HG02763 (cell line): ENCODE results near the gene INSIG2.

Experiments used
- ATAC-seq: cut with Tn5 transposase; IDR thresholded peaks from one replicate; pipeline ENCODE4 v1.9.1; 2021; ENCODE audit warnings: mild to moderate bottlenecking, moderate library complexity; ENCODE audit not compliant: unreplicated experiment

Gene INSIG2

DNA sequence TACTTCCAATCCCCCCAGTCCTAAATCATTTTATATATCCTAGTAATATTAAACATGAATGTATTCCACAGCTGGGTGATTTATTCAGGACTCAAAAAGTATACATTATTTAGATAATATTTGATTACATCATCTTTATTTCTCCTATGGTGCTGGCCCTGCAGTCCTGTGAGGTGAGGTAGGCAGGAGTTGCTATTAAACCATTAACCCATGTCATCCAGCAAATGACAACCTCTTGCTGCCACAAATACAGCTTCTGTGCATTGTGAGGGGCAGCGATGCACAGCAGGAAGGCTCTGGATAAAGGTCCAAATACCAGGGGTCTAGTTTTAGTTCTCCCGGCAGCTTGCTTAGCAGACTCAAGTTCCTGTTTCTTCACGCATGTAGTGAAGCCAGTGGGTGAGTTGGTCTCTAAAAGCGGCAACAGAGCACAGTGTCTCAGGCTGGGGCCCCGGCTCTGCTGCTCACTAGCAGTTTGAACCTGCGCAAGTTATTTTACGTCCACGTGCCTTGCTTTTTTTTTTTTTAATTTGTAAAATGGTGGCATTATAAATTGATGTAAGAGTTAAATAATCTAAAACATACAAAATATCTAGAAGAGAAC is 36.1 kb downstream of the INSIG2 start:
- no peak for ATAC-seq

DNA sequence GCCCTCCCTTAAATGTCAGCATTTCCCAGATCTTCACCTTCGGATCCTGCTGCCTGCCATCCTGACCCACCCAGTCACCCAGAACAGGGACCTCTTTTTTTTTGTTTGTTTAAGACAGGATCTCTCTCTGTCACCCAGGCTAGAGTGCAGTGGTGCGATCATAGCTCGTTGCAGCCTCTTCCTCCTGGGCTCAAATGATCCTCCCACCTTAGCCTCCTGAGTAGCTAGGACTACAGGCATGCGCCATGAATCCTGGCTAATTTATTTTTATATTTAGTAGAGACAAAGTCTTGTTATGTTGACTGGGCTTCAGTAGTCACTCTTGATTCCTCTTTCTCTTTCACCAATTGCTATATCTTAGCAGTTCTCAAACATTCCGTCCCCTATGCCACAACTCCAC is 39.0 kb downstream of the INSIG2 start:
- no peak for ATAC-seq

DNA sequence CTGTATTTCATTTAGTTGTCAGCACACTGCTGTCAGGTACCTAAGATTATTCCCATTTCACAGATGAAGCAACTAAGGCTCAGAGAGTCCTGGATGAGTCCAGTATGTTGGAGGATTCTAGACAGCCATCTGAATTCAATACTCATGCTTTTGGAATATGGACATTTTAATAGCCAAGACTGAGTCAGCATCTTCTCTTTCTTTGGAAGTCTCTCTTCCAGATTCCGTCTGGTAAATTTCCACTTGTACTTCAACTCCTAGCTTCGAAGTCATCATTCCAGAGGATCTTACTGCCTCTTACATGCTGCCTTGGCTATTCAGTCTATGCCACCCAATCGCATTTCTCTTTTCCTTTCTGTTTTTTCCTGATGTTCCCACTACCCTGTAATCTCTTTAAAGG is 40.6 kb downstream of the INSIG2 start:
- ATAC-seq, result no peak

DNA sequence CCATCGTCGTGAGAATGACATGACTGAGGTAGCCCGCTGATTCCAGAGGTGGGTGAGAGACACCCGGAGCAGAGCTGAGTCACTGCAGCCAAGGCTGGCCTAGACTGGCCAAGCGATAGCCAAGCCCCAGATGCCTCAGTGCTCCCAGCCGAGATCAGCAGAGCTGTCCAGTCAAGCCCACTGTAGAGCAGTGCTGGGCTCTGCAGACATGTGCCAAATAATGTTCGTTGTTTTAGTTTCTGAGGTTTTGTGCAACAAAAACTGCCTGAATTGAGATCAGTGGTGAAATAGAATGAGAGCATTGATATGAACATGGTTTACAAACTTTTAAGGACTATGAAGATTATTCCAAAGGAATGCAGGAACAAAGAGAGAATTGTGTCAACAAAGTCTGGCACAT is 42.1 kb downstream of the INSIG2 start:
- ATAC-seq, result no peak

DNA sequence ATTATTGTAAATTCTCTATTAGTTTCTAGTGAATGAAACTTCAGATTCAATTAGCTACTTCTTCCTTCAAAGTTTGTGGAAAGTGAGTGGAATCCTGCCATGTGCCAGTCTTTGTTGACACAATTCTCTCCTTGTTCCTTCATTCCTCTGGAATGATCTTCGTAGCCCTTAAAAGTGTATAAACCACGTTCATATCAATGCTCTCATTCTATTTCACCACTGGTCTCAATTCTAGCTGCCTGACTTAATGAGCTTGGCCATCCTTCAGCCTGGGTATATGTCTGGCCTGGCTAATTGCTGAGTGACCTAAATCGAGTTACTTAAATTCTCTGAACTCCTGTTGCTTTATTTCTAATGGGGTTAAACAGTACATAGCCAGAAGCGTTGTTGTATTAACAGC is 43.5 kb downstream of the INSIG2 start:
- no peak for ATAC-seq

DNA sequence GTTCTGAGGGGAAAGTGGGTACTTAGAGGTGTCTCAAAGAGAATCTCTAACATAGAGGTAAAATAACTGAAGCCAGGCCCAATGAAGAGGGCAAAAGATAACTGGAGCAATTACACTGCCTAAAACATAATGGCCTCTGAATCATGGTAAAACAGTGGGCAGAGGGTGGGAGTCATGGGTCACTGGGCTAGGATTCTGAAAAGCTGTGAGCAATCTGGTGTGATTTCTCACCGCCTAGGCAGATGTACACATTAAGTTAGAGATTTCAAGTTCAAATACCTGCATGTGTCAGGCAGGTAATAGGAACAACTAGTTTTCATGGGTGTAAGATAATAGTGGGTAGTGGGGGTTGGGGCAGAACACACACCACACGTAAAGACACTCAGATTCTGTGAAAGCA is 45.6 kb downstream of the INSIG2 start:
- ATAC-seq, result no peak

DNA sequence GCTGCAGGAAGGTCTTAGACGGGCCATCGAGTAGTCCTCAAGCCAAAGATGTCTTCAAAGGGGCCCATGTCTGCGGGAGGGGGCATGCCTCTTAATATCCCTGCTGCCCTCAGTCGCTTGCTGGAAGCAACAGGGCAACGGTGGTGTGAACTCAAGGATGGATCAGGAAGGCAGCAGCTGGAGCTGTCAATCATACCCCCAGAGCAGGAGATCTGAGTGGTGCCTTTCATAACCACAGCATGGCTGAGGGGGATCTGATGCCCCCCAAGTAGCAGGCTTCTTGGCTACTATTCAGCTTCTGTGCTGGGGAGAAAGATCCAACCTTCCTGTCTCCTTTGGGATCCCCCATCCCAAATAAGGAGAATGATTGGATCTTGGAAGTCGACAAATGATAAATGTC is 46.4 kb downstream of the INSIG2 start:
- no peak for ATAC-seq

DNA sequence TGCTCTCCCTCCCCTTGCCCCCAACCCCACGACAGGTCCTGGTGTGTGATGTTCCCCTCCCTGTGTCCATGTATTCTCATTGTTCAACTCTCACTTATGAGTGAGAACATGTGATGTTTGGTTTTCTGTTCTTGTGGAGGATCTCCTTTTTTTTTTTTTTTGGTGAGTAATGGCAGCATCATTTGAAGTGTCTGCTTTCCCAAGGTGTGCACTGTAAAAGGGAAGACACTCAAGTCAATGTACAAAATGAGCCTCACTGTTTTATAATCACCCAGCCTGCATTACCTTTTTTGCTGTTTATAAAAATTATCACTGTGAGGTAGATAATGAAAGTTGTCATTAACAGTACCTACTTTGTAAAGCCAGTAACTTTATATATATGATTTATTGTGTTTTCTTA is 56.9 kb downstream of the INSIG2 start:
- no peak for ATAC-seq

GRCh38 chr2:118145806-118146205 is 57.5 kb downstream of the INSIG2 start:
- ATAC-seq, result no peak

DNA sequence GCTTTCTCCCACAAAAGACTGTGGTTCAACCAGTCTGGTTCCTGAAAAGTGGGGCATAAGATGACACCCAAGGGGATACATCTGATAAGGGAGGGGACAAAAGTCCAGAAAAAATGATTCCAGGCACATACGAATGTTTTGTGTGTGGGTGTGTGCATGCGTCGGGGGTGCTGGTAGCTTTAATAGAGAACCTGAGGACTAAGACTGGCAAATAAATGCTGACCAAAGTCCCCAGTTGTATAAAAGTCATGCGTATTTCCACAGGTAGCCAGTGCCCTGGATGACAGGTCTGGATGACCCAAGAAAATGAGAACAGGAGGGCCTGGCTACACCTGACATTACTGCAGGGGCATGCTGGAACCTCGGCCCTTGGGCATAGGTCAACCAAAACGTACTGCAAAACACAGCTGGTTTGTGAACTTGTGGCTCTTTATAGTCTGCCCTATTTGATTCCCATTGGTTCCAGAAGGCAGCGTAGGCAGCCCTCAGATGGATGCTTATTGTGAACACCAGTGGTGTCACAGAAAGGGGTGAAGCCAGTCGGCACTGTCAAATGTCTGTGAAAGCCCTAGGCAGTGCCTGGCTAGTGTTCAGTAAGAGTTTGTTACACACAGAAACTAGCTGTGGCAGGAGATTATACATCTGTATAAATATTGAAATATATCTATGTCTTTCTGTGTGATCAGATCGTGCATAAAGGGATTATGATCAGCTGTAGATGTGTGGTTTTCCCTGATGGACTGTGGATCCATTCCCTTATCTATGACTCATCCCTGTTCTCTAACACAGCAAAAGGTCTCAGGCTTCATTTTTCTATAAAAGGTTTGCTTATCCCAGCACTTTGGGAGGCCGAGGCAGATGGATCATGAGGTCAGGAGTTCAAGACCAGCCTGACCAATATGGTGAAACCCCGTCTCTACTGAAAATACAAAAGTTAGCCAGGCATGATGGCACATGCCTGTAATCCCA is 58.3 kb downstream of the INSIG2 start:
- ATAC-seq, result no peak

- peak; percentile 69 for ATAC-seq
Measured at GRCh38 chr2:118148133-118148532, 59.9 kb downstream of the INSIG2 start.

- ATAC-seq, result no peak
Measured at GRCh38 chr2:118148809-118149208, 60.5 kb downstream of the INSIG2 start.

GRCh38 chr2:118150294-118150693 is 62.0 kb downstream of the INSIG2 start:
- ATAC-seq, result no peak

- no peak for ATAC-seq
Measured at GRCh38 chr2:118151831-118152230, 63.6 kb downstream of the INSIG2 start.

- ATAC-seq, result no peak
Measured at GRCh38 chr2:118153433-118153832, 65.2 kb downstream of the INSIG2 start.

DNA sequence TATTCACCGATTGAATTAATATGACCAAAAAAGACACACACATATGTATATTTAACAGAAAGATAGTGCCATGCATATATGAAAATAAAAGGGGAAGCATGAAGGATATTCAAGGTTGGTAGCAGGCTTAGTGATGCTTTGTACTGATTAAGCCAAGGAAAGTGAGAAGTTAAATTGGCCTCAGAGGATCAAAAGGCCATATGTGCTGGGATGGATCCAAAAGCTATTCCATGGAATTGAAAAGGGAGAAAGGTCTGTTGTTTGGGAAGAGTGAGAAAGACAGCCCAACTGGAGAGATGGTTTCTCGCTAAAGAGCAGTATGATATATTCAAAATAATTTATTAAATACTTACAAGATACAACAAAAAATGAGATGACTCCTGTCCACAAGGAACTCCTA is 65.9 kb downstream of the INSIG2 start:
- no peak for ATAC-seq
